Amniotic epithelial cell (primary cell): Measurements from ENCODE around the gene SRRM4.
"Not testable (repeated sequence)": the region's sequence is repeated elsewhere in the genome, so short reads cannot be mapped to it uniquely, and the experiment has no call there.

ENCODE experiments used
- DNase-seq: peaks from one replicate; pipeline ENCODE4 v3.0.0-alpha.2; 2010; ENCODE audit warnings: low read depth

The SRRM4 gene

DNA sequence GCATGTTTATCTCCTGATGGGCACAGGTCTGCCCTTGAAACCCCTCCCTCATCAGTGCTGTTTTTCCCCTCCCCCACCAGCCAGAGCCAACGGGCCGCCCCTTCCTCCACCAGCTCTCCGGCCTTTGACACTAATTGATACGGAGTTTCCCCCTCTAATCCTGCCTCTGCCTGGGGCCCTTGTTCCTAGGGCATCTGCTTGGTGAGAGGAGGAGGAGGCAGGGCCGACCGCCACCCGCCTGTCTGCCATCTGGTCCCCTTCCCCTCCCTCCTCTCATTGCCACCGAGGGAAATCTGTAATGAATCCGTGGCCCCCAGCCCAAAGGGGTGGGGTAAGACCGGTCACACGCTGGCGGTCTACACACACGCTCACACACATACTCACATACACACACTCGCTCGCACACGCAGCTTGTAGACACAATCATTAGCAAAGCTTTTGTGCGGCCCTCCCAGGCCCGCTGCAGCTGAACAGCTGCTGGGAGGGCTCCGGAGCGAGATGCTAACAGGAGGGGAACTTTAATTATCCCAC lies 27.4 kb downstream of the SRRM4 start:
- DNase-seq: no peak

DNA sequence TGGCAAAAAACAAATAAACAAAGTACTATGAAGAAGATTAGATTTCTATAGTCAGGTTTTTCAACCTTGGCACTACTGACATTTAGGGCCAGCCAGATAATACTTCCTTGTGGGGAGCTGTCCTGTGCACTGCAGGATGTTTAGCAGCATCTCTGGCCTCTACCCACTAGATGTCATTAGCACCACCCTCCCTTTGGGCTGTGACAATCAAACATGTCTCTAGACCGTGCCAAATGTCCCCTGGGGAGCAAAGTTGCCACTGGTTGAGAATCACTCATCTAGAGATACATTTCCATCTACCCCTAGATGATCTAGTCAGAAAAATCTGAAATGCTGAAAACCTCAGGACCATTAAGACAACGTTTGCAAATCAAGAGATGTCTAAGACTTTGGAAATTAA lies 29.9 kb downstream of the SRRM4 start:
- no peak for DNase-seq

DNA sequence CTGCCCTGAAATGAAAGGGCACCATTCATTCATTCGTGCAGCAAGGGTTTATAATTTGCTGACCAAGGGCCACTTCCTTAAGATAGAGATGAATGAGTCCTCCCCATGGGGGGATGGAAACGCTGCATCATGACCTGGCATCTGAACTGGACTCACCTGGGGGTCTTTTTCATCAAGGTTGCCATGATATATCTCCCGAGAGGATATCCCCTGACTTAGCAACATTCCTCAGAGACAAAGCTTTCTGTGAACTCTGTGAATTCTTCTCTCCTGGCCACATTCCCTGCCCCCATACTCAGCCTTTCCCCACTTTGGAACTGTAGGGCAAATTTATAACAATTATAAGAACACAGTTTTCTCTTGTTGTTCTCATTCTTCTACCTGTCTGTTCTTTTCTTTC lies 30.8 kb downstream of the SRRM4 start:
- DNase-seq: no peak

DNA sequence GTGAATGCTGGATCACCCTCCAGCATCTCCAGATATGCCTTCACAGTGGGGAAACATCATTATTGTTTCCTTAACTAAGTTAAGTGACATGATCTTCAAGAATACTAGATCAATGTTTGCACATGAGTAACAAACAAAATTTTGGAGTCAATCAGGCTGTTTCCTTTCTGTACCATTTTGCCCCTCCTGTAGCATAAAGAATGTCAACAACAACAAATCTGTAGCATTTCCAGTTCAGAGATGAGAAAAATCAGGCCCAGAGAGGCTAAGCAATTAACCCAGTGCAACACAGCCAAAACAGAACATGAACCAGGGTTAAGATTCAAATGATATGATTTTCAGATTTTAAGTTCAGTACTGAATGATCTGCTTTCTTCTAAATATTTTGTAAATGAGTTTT lies 31.7 kb downstream of the SRRM4 start:
- no peak for DNase-seq

DNA sequence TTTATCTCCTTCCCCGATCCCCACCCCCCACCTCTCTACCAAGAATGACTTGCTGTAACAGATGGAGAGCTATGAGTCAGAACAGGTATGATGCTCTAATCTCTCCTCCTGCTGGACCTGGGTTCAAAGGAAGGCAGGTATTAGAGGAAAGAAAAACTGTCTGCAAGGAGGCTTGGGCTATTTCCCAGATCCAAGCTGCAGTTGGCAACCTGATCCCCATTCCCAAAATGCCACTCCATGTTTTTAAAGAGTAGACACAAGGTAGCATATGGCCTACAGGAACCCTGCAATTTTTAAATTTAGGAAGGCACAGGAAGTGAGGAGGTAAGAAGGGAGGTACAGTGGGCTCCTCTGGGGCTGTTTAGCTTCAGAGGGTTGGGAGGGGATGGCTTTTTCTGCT lies 33.0 kb downstream of the SRRM4 start:
- DNase-seq: no peak

DNA sequence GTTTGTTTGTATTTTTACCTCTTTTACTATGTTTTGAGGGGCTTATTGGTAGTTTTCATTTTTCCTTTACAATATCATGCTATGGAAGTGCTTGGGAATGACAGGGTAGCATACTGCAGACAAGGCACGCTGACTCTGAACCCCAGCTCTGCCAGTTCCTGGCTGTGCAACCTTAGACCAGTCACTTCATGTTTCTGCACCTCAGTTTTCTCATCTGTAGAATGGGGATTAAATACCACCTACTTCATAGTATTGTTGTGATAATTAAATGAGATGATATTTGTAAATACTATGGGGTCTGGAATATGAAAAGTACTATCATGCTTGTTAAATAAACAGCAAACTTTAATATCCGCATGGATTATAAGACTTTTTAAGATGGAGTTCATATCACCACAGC lies 35.4 kb downstream of the SRRM4 start:
- no peak for DNase-seq

DNA sequence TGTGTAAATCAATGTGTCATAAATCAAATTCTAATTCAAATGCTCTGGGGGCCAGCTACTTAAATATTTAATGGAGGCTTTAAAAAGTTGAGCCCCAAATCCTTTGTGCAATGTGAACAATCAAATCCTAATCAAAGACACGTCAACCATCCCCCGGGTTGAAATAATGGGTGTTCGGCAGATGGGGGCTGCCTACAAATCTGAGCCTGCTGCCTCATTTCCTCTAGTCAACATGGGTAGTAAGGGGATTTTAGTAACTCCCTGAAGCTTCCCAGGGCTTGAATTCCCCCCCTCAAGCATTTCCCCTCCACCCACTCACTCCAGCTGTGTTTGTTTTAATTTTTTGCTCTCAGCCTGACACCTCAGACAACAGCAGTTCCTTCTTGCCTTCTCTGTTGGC lies 37.8 kb downstream of the SRRM4 start:
- no peak for DNase-seq

DNA sequence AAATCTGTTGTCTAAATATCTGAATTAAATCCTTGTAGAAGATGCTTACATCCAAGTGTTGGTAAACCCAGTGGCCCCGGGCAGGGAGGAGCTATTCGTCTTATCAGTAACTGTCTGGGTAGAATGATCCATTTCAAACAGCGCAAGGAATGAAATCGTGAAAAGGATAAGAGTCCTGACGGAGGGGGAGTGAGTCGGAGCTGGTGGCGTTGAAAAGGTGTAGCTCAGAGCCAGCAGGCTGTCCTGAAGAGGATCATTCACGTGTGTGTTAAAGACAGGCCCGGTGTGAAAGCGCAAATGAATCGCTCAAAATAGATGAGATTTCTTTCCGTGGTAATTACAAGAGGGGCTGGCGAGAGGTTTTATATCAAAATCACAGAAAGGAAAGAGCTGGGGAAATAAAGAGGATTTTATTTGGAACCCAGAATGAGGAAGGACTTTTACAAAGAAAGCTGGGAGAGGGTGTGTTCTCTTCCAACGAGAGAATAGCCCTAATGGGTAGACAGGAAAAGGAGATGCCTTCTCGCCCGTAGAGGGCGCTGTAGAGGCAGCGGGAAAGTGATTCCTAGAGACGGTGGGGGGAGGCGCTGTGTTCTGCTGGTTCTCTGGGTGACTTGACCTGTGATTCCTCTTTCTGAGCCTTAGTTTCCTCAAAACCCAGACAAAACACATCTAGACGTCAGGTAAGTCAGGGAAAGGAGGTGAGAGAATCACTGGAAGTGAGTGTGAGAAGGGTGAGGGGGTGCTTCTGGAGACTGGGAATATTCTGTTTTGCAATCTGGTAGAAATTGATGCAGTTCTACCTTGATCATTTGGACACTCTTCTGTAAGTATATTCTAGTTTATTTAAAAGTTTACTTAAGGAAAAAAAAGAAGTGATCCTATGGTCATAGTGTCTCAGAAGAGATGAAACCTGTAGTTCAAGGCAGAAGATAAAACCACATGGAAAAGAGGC lies 39.3 kb downstream of the SRRM4 start:
- no peak for DNase-seq

DNA sequence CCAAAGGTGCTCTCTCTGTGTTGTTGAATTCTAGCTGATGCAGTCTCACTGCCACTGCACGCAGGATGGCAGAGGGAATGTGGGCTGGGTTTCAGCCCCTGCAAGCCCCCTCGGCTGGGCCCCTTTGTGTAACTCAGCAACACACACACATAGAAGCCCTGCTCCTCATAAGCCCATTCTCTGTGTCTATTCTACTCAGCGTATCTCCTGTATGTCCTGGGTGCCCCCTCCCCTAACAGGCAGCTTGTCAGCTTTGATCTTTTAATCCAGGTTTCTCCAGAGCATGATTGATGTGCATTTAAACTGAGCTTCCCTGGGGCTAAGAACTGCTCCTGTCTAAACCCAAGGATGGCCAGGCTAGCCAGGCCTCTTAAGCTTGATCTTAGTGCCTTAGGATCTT lies 43.0 kb downstream of the SRRM4 start:
- no peak for DNase-seq

DNA sequence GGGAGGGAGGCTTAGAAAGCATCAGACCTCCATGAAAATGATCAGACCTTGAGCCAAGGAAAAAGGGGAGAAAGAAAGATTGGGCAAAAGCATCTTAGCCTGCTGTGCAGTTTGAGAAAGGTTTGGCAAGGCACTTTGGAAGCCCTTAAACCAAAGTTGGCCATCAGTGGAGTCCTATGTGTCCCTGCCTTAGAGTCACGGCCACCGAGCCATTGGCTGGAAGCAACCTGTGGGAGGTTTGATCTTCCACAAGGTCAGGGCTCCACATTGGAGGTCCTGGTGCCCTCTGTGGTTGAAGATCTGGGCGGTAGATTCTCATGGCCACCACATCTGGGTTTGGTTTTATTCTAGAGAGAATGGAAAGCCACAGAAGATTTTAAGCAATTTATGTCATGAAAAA lies 44.4 kb downstream of the SRRM4 start:
- DNase-seq: no peak

DNA sequence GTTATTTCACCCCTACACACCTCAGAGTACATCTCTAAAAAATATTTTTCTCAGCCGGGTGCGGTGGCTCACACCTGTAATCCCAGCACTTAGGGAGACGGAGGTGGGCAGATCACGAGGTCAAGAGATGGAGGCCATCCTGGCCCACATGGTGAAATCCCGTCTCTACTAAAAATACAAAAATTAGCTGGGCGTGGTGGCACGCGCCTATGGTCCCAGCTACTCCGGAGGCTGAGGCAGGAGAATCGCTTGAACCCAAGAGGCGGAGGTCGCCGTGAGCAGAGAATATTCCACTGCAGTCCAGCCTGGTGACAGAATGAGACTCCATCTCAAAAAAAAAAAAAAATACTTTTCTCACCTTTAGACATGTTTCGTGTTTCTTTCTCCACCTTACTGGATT lies 52.0 kb downstream of the SRRM4 start:
- DNase-seq: not testable (repeated sequence)

DNA sequence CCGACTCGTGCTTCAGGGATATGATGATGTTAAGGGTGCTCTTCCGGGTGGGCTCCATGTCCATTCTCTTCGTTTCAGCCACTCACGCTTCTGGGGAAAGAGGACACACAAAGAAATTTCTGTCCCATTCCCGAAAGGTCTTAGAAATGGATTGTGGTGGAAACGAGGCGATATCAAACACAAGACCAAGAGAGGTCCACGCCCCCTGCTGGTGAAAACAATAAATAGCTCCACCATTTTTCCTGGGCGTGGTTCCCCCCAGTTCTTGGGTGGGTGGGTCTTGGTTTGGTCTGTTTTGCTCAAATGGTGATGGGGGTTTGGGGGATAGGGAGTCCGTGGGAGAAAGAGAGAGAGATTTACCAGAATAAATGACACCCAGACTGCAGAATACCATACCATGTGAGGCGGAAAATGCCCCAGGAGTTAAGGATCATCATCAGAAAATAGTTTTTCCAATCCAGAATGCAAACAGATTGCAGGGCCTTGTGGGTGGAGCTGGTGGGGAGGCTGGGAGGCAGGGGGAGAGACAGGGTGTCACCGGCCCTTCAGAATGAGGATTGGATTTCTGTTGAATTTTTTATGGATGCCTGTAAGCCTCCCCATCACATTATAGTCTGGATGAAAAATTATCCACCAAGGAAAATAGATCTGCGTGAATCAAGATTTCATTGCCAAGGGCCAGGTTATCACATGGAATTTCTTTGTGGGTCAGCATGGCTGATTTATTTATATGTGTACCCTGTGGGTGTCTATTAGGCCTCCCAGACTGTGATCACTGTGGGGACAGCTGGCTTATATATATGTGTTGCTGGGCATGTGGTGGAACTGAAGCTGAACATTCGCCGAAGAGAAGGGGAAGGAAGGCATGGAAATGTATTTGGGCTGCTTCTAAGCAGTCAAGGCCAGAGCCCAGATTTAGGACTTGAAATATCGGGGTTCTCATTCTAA lies 55.8 kb downstream of the SRRM4 start:
- no peak for DNase-seq

DNA sequence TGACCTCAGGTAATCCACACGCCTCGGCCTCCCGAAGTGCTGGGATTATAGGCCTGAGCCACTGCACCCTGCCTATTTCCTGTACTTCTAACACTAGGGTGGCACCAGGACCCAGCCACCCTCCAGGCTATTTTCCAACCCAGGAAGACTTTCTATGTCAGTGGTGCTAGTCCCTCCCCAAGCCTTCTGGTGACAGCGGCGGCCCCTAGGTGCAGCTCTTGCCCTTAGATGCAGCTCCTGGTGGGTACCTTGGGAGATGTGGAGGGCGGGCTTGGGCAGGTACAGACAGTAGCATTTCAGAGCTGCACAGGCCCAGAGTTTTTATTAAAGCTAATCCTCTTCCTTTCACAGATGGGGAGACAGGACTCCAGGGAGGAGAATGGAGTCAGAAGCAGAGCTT lies 62.8 kb downstream of the SRRM4 start:
- no peak for DNase-seq

DNA sequence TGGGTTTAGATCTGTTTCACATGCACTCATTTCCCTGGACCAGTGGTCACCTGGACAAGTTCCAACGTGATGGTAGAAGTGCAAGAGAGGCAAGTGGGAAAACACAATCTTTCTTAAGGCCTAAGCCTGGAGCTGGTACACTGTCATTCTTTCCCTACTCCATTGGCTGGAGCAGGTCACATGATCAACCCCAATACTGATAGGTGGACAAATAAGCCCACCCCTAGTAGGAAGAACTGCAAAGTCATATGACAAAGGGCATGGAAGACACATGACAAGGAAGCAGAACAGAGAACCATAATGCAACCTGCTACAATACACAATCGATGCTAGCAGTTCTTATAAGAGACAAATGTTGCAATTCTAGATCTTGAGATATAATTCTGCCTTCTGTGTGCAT lies 66.3 kb downstream of the SRRM4 start:
- no peak for DNase-seq

DNA sequence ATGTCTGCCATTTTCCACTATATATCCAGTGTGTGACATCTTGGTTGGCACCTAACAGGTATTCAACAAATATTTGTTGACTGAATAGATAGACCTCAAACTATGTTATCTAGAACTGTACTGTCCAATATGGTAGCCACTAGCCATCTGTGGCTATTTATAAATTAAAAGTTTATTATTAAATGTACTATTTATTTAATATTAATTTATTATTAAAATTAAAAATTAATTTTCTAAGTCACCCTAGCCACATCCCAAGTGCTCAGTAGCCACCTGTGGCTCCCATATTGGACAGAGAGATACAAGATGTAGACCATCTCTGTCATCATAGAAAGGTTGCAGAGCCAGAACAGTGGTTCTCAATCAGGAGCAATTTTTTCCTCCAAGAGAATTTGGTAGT lies 69.3 kb downstream of the SRRM4 start:
- DNase-seq: no peak

DNA sequence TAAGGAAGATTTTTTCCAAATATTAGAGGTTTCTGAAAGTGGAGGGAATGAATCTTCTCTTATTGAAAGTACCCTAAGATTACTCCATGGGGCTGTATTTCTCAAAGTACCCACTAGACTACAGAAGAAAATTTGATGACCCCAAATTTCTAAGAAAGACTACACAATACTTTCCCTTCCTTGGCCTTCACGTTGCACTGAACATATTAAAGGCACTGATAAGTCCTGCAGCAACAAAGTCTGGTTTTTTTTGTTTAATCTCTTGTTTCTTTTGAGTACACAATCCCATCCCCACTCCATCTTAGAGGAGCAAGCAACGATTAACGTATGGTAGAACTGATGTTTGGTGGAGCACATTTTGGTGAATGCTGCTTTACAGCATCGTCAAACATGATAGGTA lies 70.1 kb downstream of the SRRM4 start:
- no peak for DNase-seq

DNA sequence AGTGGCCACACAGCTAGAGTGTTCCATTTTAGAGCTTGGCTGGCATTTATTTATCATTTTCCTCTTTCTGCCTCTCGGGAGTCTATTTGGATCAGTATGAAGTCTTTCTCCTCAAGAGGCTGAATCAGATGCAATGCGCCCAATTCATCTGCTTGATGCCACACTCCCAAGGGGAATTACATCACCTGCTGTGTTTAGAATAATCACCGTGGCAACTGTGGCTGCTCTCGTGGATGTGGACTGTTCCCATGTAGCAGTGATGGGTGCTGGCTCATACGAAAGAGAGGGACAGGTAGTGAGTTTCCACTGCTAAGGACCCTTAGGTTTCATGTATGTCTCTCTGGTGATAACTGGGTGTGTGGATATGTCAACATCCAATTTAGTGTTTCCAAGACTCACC lies 70.7 kb downstream of the SRRM4 start:
- DNase-seq: no peak

DNA sequence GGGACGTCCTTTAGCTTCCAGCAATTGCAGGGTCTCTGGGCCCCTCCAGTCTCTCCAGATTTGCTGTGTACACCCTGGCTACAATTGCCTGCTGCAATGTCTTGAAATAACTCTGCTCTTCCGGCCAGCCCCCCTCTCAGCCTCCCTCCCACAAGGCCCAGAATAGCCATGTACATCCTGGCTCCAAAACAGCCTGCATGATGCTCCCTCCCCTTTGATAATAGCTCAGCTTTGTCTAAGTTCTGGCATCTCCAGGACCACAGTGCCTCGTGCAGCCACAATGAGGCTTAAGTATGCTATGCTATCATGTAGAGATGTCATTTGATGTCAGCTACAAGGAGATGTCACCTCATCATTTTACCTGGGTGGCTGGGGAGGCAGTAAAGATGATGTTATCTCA lies 74.6 kb downstream of the SRRM4 start:
- DNase-seq: no peak

DNA sequence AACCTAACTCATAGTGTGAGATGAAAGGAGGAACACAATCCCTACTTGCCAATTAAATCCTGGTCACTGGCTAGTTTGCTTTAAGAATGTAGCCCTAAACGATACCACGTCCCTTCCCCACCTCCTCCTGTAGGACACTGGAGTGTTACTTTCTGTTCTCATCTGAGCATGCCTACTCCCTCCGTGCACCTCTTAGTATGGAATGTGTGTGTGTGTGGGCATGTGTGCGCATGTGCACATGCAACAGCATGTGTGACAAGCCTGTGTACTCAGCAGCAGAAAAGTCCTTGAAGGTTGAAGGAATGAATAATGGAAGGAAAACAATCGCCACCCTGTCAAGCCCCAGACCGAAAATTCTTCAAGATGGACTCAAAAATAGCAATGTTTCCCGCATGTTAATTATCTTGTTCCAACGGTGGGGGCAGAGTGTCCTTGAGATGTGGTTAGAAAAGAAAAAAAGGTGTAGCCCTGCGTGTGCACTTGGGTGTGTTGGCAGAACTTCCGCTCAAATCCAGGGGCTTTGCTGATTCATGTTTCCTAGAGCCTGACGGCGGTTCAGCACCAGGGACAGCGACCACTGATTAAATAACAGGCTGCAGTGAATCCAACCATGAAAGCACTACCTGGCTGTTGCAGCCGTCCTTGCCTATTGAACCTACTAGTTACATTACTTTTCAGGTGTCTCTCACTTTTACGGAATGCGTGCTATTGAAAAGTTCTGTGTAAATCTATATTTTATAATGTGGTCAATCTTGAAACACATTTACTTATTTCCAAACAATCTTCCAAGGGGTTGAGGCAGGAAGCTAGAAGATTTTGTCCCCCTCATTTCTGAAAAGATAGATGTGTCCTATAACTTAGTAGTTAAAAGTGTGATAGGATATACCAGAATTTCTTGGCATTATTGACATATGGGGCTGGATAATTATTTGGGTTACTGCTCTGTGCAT lies 79.8 kb downstream of the SRRM4 start:
- DNase-seq: peak; percentile 16

DNA sequence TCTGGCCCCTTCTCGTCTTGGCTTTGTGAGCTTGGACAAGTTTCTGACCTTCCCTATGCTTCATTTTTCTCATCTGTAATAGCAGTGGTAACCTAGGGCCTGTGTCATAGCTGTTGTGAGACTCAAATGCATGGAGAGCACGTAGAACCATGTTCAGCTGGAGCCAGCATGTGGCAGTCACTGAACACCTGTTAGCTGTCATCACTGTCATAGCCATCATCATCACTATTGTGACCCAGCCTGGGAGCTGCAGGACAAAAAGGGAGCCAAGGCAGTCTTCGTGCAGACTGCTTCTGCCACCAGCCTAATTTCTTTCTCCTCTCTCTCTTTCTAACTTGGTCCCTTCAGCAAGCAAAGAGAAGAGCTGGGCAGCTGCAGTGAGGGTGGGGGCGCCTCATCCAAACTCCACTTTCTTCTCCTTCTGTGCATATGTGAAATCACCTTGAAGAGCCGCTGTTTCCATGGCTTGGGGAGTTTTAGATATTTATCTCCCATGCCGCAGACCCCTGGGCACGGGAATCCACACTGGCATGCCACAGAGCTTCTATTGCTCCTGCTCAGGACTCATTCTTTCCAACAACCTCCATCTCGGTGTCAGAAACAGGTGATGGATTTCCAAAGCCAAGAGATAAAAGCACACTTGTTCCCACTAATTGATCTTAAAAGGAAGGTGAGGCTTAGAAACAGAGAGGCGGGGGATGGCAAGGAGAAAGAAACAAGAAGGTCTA lies 87.0 kb downstream of the SRRM4 start:
- no peak for DNase-seq

DNA sequence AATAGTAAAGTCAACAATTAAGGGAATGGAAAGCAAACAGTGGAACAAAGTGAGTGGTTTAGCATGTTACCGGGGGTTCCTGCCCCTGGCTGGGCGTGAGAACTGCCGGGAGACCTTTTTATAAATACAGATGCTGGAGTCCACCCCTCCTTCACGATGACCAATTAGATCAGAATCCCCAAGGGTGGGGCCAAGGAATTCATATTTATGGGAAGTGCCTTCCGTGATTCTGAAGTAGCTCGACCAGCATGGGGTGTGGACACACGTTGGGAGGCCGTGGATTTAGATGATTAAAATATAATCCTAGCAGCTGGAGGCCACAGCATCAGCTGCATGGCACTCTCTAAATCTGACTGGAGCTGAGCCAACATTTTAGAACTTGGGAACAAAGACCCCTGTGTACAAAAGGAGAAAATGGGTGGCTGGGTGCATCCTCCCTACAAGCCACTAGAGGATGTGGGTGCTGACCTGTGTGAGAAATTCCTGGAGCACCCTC lies 87.9 kb downstream of the SRRM4 start:
- no peak for DNase-seq
